Measurements from ENCODE around the gene EPC2.

DNA sequence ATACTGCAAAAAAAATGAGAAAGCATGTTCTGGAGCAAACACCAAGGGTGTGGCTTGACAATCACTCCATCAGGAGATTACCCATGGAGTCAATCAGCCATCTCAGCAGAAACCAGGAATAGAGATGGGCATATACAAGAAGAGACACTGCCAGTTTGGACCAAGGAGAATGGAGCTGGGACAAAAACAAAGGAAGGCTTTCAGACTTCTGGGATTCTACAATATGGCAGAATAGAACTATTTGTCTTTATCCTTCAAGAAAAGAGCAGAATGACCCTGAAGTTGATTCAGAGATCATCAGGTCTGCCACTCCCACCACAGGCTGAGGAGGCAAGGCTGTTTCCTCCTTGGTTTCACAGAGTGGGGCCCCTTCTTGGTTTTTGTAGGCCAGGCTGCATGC lies 182.2 kb downstream of the EPC2 start:
- TF ChIP-seq, protein P1, sequence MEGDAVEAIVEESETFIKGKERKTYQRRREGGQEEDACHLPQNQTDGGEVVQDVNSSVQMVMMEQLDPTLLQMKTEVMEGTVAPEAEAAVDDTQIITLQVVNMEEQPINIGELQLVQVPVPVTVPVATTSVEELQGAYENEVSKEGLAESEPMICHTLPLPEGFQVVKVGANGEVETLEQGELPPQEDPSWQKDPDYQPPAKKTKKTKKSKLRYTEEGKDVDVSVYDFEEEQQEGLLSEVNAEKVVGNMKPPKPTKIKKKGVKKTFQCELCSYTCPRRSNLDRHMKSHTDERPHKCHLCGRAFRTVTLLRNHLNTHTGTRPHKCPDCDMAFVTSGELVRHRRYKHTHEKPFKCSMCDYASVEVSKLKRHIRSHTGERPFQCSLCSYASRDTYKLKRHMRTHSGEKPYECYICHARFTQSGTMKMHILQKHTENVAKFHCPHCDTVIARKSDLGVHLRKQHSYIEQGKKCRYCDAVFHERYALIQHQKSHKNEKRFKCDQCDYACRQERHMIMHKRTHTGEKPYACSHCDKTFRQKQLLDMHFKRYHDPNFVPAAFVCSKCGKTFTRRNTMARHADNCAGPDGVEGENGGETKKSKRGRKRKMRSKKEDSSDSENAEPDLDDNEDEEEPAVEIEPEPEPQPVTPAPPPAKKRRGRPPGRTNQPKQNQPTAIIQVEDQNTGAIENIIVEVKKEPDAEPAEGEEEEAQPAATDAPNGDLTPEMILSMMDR (IDR thresholded peaks at IDR 0.05), result no peak
- TF ChIP-seq POLR2AphosphoS5 (IDR thresholded peaks at IDR 0.05), result no peak

Measured in breast epithelium (tissue), 3 donors.